ENCODE measurements around the gene FDPS.

Gene FDPS

GRCh38 chr1:155313261-155313660 is 4.6 kb downstream of the FDPS start:
- DNase-seq (no peak), ATAC-seq (replicated peaks) (no peak)
- H3K27me3 Mint-ChIP-seq: no peaks in the 10 kb centered on the region
- H3K4me3 Mint-ChIP-seq: no peak overlapping the region
- H3K36me3 Mint-ChIP-seq (ENCODE audit: insufficient read depth): peaks cover 22% of the 10 kb centered on the region
- no peaks in the 10 kb centered on the region for H3K9me3 Mint-ChIP-seq
- peaks cover 25 to 35% of the 10 kb centered on the region in 2 donors for H3K4me1 Mint-ChIP-seq (ENCODE audit: low read depth in 2 of 2)
- H3K27ac Mint-ChIP-seq: peak overlapping the region in 1 of 2 donors; percentile 66

- no peak overlapping the region for H3K4me3 Mint-ChIP-seq
- ATAC-seq (replicated peaks): no peak
- H3K36me3 Mint-ChIP-seq (ENCODE audit: insufficient read depth): peaks cover 11% of the 10 kb centered on the region
- no peak for DNase-seq
- no peaks in the 10 kb centered on the region for H3K27me3 Mint-ChIP-seq
- no peaks in the 10 kb centered on the region for H3K9me3 Mint-ChIP-seq
- no peak overlapping the region for H3K27ac Mint-ChIP-seq
- H3K4me1 Mint-ChIP-seq (ENCODE audit: low read depth in 2 of 2): peaks cover 17 to 24% of the 10 kb centered on the region in 2 donors
Measured at GRCh38 chr1:155316922-155317321, 8.3 kb downstream of the FDPS start.

DNA sequence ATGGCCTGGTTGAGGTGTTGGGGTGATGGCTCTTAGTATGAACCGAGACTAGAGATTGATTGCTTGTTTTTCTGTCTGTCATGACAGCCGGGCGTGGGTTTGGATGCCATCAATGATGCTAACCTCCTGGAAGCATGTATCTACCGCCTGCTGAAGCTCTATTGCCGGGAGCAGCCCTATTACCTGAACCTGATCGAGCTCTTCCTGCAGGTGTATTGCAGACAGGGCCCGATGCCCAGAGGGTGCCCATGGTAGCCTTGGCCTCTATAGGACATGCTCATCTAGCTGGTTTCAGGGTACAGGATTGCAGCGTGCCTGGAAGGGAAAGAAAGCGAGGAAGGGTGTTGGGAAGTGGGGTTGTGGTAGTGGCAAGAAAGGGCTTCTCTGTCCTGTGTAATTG is 9.4 kb downstream of the FDPS start:
- DNase-seq: no peak
- Mint-ChIP-seq H3K4me3 (no peak overlapping the region), H3K4me1 (ENCODE audit: low read depth in 2 of 2) (peaks cover 17 to 19% of the 10 kb centered on the region in 2 donors), H3K9me3 (no peaks in the 10 kb centered on the region), H3K27ac (no peak overlapping the region), H3K27me3 (no peaks in the 10 kb centered on the region), H3K36me3 (ENCODE audit: insufficient read depth) (peaks cover 11% of the 10 kb centered on the region)
- ATAC-seq (replicated peaks): no peak

DNA sequence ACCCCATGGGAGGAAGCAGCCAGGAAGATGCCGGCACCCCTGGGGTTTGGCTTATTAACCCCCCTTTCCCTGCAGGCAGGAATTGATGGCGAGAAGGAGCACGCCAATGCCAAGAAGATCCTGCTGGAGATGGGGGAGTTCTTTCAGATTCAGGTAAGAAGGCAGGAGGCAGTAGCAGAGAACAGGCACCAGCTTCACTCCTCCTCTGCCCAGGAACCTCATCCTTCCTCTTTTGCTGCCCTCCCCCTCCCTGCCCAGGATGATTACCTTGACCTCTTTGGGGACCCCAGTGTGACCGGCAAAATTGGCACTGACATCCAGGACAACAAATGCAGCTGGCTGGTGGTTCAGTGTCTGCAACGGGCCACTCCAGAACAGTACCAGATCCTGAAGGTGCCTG is 10.9 kb downstream of the FDPS start:
- Mint-ChIP-seq H3K4me3 (no peak overlapping the region), H3K9me3 (no peaks in the 10 kb centered on the region), H3K4me1 (ENCODE audit: low read depth in 2 of 2) (peaks cover 13 to 14% of the 10 kb centered on the region in 2 donors), H3K36me3 (ENCODE audit: insufficient read depth) (peaks cover 5% of the 10 kb centered on the region), H3K27ac (peak overlapping the region in 1 of 2 donors; percentile 78), H3K27me3 (no peaks in the 10 kb centered on the region)
- ATAC-seq (replicated peaks) (no peak), DNase-seq (no peak)

DNA sequence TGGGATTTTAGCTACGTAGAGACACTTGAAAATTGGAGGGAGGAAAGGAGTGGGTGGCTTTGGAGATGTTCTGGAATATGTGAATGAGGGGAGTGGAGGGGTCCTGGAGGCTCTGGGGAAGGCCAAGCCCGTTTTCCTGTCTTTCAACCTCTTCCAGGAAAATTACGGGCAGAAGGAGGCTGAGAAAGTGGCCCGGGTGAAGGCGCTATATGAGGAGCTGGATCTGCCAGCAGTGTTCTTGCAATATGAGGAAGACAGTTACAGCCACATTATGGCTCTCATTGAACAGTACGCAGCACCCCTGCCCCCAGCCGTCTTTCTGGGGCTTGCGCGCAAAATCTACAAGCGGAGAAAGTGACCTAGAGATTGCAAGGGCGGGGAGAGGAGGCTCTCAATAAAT is 11.6 kb downstream of the FDPS start:
- peaks cover 13 to 17% of the 10 kb centered on the region in 2 donors for H3K4me1 Mint-ChIP-seq (ENCODE audit: low read depth in 2 of 2)
- H3K36me3 Mint-ChIP-seq (ENCODE audit: insufficient read depth): peaks cover 2% of the 10 kb centered on the region
- no peaks in the 10 kb centered on the region for H3K9me3 Mint-ChIP-seq
- H3K27ac Mint-ChIP-seq: peak overlapping the region; percentile 11 to 78
- H3K4me3 Mint-ChIP-seq: peak overlapping the region; percentile 54 to 83
- H3K27me3 Mint-ChIP-seq: no peaks in the 10 kb centered on the region
- ATAC-seq (replicated peaks): no peak
- DNase-seq: no peak

GRCh38 chr1:155320661-155321617 is 12.3 kb downstream of the FDPS start, which contains the start of gene RUSC1:
Gene RUSC1 (plus strand): TSS chr1:155320894. CDS start chr1:155321774, 880 bp downstream.
- Mint-ChIP-seq H3K27ac (peak within 1 kb of the TSS; percentile 11 to 78), H3K4me1 (ENCODE audit: low read depth in 2 of 2) (peaks cover 18 to 21% of the 10 kb centered on the region in 2 donors), H3K9me3 (no peaks in the 10 kb centered on the region), H3K4me3 (peak within 1 kb of the TSS; percentile 54 to 83), H3K36me3 (ENCODE audit: insufficient read depth) (peaks cover 2% of the 10 kb centered on the region), H3K27me3 (no peaks in the 10 kb centered on the region)
- ATAC-seq (replicated peaks) (peak; percentile 10), DNase-seq (peak; percentile 38 to 53 (median 40))

DNA sequence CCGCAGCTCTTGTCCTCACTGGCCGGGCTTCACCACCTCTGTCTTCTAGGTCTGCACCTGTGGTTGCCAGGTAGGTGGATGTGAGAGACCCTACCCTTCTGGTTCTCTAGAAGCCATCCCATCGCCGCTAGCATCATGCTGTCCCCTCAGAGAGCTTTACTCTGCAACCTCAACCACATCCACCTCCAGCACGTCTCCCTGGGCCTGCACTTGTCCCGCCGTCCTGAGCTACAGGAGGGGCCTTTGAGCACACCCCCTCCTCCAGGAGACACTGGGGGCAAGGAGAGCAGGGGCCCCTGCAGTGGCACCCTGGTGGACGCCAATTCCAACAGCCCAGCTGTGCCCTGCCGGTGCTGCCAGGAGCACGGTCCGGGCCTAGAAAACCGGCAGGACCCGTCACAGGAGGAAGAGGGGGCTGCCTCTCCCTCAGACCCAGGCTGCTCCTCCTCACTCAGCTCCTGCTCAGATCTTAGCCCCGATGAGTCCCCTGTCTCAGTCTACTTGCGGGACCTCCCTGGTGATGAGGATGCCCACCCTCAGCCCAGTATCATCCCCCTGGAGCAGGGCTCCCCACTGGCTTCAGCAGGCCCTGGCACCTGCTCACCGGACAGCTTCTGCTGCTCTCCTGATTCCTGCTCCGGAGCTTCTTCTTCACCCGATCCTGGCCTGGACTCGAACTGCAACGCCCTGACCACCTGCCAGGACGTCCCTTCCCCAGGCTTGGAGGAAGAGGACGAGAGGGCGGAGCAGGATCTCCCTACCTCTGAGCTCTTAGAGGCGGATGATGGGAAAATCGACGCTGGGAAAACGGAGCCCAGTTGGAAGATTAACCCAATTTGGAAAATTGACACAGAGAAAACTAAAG is 13.2 kb downstream of the FDPS start:
- Mint-ChIP-seq H3K36me3 (ENCODE audit: insufficient read depth) (peaks cover 4% of the 10 kb centered on the region), H3K9me3 (no peaks in the 10 kb centered on the region), H3K27ac (no peak overlapping the region), H3K27me3 (no peaks in the 10 kb centered on the region), H3K4me1 (ENCODE audit: low read depth in 2 of 2) (peaks cover 22 to 25% of the 10 kb centered on the region in 2 donors), H3K4me3 (peak overlapping the region; percentile 83 to 90)
- ATAC-seq (replicated peaks): no peak
- DNase-seq: no peak

DNA sequence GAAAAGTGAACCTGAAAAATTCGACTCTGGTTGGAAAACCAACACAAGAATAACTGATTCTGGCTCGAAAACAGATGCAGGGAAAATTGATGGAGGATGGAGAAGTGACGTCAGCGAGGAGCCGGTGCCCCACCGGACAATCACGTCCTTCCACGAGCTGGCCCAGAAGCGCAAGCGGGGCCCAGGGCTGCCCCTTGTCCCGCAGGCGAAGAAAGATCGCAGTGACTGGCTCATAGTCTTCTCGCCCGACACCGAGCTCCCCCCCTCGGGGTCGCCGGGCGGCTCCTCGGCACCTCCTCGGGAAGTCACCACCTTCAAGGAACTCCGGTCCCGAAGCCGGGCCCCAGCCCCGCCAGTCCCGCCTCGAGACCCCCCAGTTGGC is 13.9 kb downstream of the FDPS start:
- Mint-ChIP-seq H3K4me1 (ENCODE audit: low read depth in 2 of 2) (peaks cover 22 to 25% of the 10 kb centered on the region in 2 donors), H3K27me3 (no peaks in the 10 kb centered on the region), H3K9me3 (no peaks in the 10 kb centered on the region), H3K4me3 (peak overlapping the region; percentile 83 to 90), H3K36me3 (ENCODE audit: insufficient read depth) (peaks cover 6% of the 10 kb centered on the region), H3K27ac (no peak overlapping the region)
- DNase-seq (no peak), ATAC-seq (replicated peaks) (no peak)

GRCh38 chr1:155322953-155323728 is 14.5 kb downstream of the FDPS start:
- H3K36me3 Mint-ChIP-seq (ENCODE audit: insufficient read depth): peaks cover 4% of the 10 kb centered on the region
- H3K27me3 Mint-ChIP-seq: no peaks in the 10 kb centered on the region
- peak; percentile 56 for ATAC-seq (replicated peaks)

DNA sequence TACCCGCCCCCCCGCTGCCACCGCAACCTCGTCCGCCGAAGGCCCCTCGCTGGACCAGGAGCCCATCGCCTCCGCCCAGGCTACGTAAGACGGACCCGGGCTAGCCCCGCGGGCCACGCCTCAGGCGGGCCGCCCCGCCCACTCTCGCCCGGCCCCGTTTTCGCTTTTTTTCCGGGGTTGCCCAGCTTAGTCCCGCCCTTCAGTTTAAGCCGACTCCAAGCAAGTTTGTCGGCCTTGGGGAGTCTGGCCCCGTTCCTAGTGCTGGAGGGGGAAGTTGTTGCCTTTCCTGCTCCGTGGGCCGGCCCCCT is 15.0 kb downstream of the FDPS start:
- H3K36me3 Mint-ChIP-seq (ENCODE audit: insufficient read depth): peaks cover 9% of the 10 kb centered on the region
- H3K27me3 Mint-ChIP-seq: no peaks in the 10 kb centered on the region
- no peaks in the 10 kb centered on the region for H3K9me3 Mint-ChIP-seq
- DNase-seq (peak; percentile 67 to 77 (median 73)), ATAC-seq (replicated peaks) (peak; percentile 71)
- H3K4me3 Mint-ChIP-seq: peak overlapping the region; percentile 83 to 90
- H3K27ac Mint-ChIP-seq: peak overlapping the region; percentile 33 to 88
- peaks cover 22 to 25% of the 10 kb centered on the region in 2 donors for H3K4me1 Mint-ChIP-seq (ENCODE audit: low read depth in 2 of 2)

More at GRCh38 chr1:155322953-155323728, 14.5 kb downstream of the FDPS start:
- Mint-ChIP-seq H3K4me1 (ENCODE audit: low read depth in 2 of 2) (peaks cover 22 to 25% of the 10 kb centered on the region in 2 donors), H3K27ac (peak overlapping the region in 1 of 2 donors; percentile 33), H3K9me3 (no peaks in the 10 kb centered on the region), H3K4me3 (peak overlapping the region; percentile 83 to 90)
- DNase-seq: peak; percentile 83 to 87 (median 86)

- Mint-ChIP-seq H3K9me3 (no peaks in the 10 kb centered on the region), H3K4me1 (ENCODE audit: low read depth in 2 of 2) (peaks cover 22 to 25% of the 10 kb centered on the region in 2 donors), H3K4me3 (peak overlapping the region; percentile 83 to 90), H3K36me3 (ENCODE audit: insufficient read depth) (peaks cover 11% of the 10 kb centered on the region), H3K27ac (peak overlapping the region; percentile 33 to 88), H3K27me3 (no peaks in the 10 kb centered on the region)
- ATAC-seq (replicated peaks) (peak; percentile 81), DNase-seq (peak; percentile 79 to 80 (median 80))
Measured at GRCh38 chr1:155324037-155324716, 15.5 kb downstream of the FDPS start.

All from effector memory CD8-positive, alpha-beta T cell (primary cell).